Measurements from ENCODE around the gene AGPAT1.
"Not testable (repeated sequence)": the region's sequence is repeated elsewhere in the genome, so short reads cannot be mapped to it uniquely, and the experiment has no call there.

Gene AGPAT1

DNA sequence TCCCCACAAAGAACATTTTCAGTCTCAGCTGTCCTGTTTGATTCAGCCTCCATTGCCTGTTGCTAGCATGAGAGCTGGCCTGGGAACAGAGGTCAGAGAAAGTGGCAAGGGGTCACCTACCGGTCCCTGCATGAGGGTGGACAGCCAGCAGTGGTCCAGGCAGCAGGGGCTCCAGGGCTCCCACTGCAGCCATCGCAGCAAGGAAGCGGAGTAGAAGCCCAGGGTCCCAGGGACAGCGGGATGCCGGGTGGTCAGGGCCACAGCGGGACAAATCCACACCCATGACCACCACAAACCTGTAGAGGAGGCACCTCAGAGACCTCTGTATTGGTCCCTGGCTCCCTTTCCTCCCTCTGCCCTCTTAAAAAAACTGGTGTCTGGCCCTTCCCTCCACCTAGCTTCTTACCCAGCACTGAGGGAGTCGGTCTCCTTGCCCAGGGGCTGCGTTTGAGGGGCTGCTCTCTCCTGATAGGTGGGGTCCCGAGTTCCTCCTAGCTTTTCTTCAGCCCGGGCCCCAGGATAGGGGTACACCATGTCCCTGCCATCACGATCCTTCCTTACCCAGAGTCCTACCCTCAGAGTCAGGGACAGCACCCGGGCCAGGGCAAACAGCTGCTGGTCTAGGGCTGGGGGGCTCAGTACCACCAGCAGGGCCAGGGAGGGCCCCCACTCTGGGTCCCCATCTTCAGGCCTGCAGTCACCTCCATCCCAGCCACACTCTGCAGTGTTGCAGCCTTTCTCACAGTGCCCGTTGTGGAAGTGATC lies 25.0 kb upstream of the AGPAT1 start:
- DNase-seq (ENCODE audit: low read depth) = no peak
- H3K4me3 ChIP-seq (ENCODE audit: low read depth, low read length) = no peak overlapping the region

DNA sequence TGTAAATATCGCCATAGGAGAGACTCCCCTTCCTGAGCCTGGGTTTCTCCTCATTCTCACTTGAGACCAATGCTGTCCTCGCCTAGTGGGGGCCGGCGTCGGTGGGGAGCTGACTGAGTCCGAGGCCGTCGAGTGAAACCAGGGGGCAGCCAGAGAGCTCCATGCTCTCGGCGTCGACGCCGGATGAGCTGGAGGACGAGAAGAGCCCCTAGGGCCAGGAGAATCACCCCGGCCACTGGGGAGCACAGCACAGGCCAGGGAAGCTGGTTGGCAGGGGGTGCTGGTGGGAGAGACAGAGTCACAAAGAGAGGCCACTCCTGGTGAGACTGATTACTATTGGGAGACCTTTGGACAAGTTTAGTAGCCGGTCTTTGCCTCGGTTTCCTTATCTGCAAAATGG lies 23.0 kb upstream of the AGPAT1 start:
- H3K4me3 ChIP-seq (ENCODE audit: low read depth, low read length) = no peak overlapping the region
- DNase-seq (ENCODE audit: low read depth) = no peak

DNA sequence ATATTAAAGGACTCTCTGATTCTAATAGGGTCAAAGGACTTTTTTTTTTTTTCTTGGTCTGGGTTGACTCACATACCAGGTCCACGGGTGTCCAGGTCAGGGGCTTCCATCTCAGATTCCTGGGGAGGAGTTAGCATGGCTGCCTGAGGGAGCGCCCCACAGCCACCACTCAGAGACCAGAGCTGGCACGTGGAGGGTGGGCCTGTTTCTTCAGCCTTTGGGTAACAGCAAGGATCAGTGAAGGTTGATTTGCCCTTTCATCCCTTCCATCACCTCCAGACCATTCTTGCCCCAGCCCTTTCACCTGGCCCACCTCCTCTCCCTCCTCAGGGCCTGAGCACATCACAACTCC lies 22.4 kb upstream of the AGPAT1 start:
- no peak for DNase-seq (ENCODE audit: low read depth)
- no peak overlapping the region for H3K4me3 ChIP-seq (ENCODE audit: low read depth, low read length)

DNA sequence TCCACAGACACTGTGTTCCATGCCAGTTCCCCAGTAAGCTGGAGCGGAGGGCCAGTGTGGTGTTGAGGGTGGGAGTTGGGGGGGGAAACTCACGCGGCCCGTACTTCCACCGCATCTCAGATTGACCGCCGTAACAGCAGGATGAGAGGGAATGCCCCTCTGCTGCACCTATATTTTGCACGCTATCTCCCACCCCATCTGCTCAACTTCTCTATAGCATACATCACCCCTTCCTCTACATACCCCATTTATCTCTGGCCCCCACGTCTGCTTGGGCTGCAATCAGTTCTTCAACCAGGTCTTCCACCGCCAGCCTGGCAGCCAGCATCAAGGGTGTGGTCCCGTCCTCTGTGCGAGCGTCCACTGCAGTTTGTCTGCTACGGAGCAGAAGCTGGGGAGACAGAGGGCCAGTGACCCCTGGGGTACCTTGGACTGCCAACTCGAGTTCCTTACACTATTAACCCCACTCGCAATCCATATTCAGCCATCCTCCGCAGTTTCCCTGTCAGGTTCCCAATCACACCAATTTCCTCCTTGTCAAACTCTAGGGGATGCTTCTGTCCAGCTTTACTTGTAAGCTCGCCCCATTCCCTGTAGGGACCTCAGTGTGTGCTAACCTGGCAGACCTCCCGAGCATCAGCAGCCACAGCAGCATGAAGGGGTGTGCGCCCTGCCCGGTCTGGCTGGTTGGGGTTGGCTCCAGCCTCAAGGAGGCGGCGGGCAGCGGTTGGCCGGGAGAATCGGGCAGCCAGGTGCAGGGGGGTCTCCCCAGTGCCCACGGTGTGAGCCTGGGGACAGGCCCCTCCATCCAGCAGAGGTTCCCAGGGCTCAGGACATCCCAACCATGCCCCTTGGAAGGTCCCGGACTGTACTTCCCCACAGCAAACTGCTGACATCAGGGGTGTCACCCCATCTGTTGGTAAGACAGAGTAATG lies 21.1 kb upstream of the AGPAT1 start:
- peak overlapping the region; percentile 93 for H3K4me3 ChIP-seq (ENCODE audit: low read depth, low read length)
- DNase-seq (ENCODE audit: low read depth) = no peak

DNA sequence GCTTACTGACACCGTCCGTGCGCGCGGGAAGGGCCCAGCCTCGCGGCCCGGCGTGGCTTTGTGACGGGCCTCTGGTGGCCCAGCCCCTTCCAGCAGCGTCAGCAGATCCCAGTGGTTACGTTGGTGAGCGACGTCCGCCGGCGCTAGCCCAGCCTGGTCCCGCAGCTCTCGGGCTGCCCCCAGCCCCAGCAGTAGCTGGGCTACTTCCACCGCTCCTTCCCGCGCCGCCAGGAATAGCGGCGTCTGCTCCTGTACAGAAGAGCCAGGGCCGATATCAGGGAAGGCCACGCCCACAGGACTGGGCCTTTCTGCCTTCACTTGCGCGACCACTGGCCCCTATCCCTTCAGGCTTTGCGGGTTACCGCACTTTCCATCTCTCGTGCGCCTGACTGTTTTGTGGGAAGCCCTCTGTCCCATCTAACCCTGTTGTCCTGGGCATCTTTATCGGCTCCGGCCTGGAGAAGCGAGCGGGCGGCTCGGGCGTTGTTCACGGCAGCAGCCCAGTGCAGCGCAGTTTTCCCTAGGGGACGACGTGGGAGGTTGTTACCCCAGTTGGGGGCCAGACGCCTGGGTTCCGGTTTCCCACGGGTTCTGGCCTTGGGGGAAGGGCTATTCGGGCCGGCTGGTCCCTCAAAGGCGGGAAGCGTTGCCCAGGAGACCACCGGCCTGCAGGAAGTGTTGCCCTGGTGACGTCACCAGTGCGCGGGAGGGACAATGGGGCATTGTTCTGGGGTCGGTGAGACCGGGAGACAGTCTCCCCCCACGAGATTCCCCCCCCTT lies 20.2 kb upstream of the AGPAT1 start:
- peak; percentile 79 for DNase-seq (ENCODE audit: low read depth)
- H3K4me3 ChIP-seq (ENCODE audit: low read depth, low read length) = peak overlapping the region; percentile 93

DNA sequence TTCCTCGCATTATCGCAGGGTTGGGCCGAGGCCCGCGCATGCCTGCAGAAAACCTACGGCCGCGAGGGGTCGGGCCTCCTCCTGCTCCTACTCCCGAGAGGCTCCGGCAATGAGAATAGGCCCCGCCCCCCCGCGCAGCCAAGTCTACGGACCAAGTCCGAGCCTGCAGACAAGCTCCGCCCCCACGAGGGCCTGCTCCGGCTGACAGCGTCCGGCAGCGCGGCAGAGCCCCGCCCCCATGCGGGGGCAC lies 19.7 kb upstream of the AGPAT1 start:
- H3K4me3 ChIP-seq (ENCODE audit: low read depth, low read length) = peak overlapping the region; percentile 93
- DNase-seq (ENCODE audit: low read depth) = peak; percentile 99

DNA sequence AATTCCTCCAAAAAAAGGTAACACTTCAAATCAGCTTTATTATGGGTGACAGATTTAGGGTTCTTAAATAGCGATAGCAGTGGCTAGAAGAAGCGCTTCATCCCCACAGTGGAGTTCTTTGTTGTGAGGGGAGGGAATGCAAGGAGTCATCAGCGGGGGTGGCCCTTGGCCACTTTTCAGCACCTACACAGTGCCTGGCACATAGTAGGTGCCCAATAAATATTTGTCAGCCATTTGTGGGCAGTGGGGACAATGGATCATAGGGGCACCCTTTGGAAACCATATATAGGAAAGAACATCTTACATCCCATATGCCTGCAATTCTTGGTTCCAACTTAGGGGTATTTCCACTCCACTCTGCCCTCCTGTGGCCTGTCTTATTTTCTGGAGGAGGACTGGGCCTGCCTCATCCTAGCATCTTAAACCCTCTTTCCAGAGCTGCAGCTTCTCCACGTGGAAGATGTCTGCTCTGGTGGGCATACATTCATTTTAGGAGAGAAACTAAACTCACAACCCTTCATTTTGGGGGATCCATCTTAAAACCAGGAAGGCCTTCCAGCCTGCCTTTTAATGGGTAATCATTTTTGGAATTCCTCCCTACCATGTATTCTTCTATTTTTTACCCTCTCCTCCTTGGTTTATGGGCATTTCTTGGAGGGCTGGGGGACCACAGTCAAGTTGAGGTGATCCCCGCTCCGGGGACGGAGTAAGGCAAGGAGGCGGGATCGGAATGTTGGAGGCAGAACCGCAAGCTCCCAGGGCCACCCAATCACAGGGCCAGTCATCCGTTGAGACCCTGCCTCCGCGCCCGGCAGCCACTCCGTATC lies 19.2 kb upstream of the AGPAT1 start:
- peak; percentile 12 for DNase-seq (ENCODE audit: low read depth)
- H3K4me3 ChIP-seq (ENCODE audit: low read depth, low read length) = peak overlapping the region; percentile 50

DNA sequence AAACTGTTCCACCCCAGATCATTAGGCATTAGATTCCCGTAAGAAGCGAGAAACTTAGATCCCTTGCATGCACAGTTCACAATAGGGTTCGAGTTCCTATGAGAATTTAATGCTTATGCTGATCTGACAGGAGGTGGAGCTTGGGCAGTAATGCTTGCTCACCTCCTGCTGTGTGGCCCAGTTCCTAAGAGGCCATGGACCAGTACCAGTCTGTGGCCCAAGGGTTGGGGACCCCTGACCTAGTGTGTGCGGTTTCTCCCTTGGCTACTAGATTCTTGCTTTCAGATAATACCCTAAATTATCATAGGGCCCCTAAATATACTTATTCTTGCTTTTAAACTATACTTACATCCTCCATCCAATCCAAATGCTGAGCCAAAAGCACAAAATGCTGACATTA lies 18.5 kb upstream of the AGPAT1 start:
- no peak overlapping the region for H3K4me3 ChIP-seq (ENCODE audit: low read depth, low read length)
- no peak for DNase-seq (ENCODE audit: low read depth)

DNA sequence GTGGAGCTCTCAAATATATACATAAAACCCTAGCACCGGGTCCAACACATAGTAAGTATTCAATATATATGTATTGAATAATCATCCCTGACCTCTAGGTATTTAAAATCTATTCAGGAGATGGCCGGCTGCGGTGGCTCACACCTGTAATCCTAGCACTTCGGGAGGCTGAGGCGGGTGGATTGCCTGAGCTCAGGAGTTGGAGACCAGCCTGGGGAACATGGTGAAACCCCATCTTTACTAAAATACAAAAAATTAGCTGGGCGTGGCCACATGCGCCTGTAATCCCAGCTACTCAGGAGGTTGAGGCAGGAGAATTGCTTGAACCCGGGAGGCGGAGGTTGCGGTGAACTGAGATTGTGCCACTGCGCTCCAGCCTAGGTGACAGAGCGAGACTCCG lies 17.2 kb upstream of the AGPAT1 start:
- not testable (repeated sequence) for DNase-seq (ENCODE audit: low read depth); H3K4me3 ChIP-seq (ENCODE audit: low read depth, low read length)

DNA sequence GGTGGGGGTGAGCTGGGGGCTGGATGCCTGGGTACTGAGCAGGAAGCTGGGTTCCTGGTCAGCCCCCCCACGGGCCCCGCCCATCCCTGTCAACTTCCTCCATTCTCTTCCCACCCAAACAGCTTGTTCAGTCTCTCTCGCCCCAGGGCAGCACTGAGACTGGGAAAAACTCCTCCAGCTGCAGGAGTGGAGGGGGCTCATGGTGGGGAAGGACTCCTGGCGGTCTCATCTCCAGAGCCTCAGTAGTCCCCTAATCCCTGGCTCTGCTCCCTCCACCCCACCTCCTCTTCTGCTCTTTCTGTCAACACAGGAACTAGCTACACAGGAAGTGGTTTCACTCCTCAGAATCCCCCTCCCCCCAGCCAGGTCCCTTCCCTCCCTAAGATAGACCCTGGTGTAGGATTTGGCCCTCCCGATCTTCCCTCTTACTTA lies 16.7 kb upstream of the AGPAT1 start, which contains the start of gene GPSM3:
GPSM3 (minus strand) TSS at position 36 of the 432 bp plus-strand sequence. CDS start 130 bp downstream, outside the sequence.
- no peak within 1 kb of the TSS for H3K4me3 ChIP-seq (ENCODE audit: low read depth, low read length)
- DNase-seq (ENCODE audit: low read depth) = no peak

DNA sequence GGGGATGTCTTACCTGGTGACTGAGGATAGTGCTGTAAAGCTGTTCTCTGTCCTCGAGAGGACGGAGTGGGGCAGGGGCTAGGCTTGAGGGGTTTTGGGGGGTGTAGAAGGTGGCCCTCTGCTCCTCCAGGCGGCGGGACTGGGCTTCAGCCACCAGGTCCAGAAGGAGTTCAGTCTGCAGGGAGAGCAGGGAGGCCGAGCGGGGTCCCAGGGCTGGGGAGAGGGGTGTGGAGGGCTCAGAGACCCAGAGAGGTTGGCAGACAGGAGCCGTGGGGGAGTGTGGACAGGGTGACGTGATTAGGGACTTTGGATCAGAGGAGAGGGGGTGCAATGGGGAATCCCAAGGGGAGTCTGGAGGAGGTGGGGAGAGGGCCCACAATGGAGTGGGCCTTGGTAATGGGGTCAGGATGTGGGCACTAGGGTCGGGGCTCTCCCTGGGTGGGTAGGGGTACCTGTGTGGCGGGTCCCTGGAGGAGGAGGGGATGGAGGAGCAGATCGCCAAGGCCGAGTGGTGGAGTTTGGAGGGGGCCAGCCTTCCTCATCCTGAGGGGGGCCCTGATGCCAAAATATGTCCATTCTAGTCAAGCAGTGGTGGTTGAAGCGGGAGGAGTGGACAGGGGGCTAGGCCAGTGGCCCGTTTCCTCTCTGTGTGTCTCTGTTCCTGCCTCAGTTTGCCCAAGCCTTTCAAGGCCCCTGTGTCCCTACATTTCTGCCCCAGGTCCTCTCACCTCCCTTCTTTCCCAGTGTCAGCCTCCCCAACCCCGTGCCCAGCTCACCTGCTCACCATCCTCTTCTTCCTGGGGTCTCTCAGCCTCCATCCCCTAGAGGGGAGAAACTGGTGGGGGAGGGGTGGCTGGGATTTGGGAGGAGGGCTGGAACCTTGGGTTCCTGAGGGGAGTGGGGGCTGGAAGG lies 16.1 kb upstream of the AGPAT1 start:
- no peak for DNase-seq (ENCODE audit: low read depth)
- no peak overlapping the region for H3K4me3 ChIP-seq (ENCODE audit: low read depth, low read length)

DNA sequence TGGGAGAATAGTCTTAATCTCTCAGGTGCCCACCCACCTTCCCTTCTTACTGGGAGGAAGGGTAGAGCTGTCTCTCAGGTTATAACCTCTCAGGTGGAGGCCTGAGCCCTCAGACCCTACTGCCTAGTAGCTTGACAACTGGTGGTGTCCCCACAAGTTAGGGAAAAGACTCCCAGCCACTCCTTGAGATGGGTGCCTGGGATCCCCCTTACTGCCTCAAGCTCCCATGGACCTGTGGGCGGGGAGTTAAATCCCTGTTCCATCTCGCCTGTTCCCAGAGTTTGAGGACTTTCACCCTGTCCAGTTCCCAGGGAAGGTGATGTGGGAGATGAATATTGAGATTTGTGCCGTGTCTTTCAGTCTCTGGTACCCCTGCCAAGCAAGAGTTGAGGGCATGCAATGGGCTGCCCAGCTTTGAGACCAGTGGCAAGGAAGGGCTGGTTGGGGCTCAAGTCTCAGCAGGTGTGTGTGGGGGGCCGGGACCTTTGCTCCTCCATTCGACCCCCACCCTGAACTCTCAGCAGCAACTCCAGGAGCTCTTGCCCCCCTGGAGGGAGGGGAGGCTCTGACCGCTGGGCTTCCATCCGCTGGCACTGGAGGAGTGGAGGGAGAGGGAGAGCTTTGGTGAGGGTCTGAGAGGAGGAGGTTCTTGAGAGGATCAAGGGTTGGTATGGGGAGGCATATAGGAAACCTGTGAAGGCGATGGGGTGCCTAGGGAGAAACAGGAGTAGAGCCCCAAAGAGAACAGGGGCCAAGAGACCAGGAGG lies 15.2 kb upstream of the AGPAT1 start:
- DNase-seq (ENCODE audit: low read depth) = no peak
- H3K4me3 ChIP-seq (ENCODE audit: low read depth, low read length) = no peak overlapping the region

DNA sequence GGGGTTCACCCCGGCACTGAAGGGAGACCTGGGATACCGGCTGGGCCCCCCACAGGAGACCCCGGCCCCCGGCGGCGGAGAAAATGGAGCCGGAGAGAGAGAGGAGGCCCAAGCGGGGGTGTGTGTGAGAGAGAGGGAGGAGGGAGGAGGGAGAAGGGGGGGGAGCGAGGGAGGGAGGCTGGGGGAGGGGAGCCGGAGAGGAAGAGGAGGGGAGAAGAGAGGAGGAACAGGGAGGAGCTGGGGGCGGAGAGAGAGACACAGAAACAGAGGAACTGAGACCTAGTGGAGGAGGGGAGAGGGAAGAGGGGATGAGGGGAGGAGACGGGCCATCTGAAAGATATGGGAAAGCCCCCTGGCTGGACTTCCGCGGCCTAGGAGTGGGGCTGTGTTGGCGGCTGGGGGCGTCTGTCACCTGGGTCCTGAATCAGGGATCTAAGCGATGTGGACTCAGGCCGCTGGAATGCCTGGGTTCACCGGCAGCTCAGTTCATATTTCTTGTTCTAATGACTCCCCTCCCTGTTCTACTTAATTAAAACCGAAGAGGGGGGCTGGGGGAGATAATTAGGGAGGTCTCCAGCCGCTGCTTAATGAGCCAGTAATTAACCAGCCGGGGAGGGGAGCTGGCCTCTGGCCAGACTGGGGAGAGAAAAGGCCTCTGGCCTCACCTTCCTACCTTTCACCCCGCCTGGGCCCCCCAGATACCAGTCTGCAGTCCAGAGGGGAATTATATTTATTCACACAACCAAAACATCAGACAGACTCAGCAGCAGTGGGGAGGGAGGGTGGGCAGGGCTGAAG lies 14.4 kb upstream of the AGPAT1 start, which contains the start of gene PBX2:
PBX2 (minus strand) TSS at position 149 of the 798 bp plus-strand sequence. CDS start 287 bp downstream, outside the sequence.
- peak within 1 kb of the TSS; percentile 78 for H3K4me3 ChIP-seq (ENCODE audit: low read depth, low read length)
- peak; percentile 76 for DNase-seq (ENCODE audit: low read depth)

DNA sequence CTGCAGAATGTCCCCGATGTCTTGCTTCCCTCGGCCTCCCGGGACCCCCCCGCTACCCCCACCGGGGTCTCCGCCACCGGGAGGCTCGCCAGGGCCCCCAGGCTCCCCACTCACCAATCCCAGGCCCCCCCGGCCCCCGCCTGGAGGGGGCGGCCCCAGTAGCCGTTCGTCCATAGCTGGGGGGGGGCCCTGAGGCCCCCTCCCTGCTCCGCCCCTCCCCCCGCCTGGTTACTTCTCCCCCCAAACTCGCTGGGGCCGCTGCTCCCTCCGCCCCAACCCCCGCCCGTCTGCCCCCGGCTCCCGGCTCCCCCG lies 13.8 kb upstream of the AGPAT1 start:
- DNase-seq (ENCODE audit: low read depth) = no peak
- H3K4me3 ChIP-seq (ENCODE audit: low read depth, low read length) = peak overlapping the region; percentile 78

DNA sequence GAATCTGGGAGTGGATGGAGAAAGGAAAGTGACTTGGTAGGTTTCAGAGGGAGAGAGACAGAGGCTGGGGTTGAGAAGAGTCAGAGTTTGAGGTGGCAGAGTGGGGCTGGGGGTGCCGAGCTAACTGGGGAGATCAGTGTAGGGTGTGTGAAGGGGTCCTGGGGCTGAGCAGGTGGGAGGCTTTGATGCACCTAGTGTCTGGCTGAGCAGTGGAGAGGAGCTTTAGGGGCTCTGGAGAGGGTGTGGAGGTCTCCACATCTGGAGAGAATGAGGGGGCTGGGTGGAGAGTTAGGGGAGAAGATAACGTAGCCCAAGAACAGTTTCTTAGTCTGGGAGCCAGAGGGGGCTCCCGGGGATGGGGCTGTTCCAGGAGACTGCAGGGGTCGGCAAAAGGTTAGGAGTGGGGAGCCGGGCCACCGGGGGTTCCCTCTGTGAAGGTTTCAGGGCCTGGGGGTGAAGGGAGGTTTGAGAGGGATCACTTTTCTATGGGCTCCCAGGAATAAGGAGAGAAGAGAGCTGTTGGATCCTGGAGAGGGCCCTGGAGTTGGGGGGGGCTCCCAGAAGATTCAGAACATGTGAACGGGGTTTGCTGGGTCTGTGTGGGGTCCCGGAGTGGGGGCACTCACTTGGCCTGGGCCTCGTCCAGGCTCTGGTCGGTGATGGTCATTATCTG lies 13.3 kb upstream of the AGPAT1 start:
- peak overlapping the region; percentile 78 for H3K4me3 ChIP-seq (ENCODE audit: low read depth, low read length)
- DNase-seq (ENCODE audit: low read depth) = no peak

DNA sequence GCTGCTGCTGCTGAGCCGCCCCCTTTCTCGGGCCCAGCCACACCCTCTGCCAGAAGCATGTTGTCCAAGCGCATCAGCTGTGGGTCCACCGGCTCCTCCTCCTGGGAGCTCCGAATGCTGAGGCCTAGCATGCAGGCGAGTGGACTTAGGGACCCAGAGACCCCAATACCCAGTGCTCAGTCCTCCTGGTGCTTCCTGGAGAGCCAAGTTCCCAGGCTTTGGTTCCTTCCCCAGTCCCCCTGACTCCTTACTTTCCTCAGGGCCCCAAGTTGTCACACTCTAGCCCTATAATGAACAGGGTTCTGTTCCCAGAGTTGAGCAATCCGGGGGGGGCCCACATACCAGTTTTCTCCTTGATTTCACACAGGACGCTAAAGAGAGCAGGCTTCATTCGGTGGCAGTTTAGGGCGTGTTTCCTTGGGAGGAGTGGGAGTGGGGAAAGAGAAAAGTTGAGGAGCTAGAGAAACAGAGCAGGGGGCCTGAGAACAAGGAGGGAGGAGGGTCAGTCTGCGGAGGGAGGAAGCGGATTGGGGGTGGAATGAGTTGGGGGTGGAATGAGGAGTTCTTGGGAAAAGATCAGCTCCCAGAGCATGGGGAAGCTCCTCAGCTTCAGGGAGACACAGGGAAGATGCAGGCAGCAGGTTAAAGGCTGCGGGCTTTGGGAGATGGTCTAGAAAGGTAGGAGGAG lies 12.6 kb upstream of the AGPAT1 start:
- no peak for DNase-seq (ENCODE audit: low read depth)
- H3K4me3 ChIP-seq (ENCODE audit: low read depth, low read length) = peak overlapping the region; percentile 78

All from skeletal muscle cell (primary cell).